Measurements from ENCODE around the gene RETREG1.

RETREG1 gene

DNA sequence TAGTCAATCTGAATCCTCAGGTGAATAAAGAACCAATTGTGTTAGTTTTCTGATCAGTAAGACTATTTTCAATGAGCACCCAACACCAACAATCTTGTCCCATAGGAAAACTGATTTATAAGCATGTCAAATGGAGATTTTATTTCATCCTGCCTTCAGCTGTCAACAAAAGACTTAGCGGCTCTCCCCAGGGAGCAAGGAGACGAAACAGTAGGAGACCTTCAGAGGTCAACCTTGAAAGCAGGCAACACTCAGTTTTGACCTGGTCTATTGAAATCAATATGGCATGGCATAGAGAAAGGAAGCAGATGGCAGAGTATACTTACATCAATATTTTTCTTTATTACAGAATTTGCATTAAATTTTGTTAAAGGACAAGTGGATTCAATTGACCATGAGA, 185.3 kb downstream of the RETREG1 start:
- no peak for DNase-seq (ENCODE audit: low read depth)
- TF ChIP-seq, protein P1, sequence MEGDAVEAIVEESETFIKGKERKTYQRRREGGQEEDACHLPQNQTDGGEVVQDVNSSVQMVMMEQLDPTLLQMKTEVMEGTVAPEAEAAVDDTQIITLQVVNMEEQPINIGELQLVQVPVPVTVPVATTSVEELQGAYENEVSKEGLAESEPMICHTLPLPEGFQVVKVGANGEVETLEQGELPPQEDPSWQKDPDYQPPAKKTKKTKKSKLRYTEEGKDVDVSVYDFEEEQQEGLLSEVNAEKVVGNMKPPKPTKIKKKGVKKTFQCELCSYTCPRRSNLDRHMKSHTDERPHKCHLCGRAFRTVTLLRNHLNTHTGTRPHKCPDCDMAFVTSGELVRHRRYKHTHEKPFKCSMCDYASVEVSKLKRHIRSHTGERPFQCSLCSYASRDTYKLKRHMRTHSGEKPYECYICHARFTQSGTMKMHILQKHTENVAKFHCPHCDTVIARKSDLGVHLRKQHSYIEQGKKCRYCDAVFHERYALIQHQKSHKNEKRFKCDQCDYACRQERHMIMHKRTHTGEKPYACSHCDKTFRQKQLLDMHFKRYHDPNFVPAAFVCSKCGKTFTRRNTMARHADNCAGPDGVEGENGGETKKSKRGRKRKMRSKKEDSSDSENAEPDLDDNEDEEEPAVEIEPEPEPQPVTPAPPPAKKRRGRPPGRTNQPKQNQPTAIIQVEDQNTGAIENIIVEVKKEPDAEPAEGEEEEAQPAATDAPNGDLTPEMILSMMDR (IDR thresholded peaks at IDR 0.05; ENCODE audit: insufficient read depth, low read depth, low read length, missing control alignments): no peak
- no peak overlapping the region for H3K4me3 ChIP-seq (ENCODE audit: low read length)

DNA sequence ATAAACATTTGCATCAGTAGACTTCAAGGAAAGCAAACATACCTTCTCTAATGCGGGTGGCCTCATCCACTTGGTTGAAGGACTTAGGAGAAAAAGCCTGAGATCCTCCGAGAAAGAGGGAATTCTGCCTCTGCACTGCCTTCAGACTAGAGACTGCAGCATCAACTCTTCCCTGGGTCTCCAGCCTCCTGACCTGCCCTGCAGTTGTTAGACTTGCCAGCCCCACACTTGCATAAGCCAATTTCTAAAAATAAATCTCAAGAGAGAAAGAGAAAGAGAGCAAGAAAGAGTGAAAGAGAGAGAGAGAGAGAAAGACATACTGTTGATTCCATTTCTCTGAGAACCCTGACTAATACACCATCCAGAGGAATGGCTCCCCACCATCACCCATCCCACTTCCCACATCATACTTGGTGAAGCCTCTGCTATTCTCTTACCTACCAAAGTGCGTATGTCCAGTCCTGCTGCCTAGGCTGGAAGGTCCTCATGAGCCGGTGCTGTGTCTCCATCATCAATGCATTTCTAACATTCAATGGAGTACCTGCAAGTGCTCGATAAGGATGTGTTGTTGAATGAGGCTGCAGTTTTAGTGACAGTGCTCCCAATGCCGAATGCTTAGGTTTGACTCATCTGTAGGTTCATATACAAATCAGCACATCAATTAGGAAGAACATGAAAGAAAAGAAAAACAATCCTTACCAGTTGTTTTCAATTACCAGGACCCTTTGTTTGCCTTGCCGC, 186.3 kb downstream of the RETREG1 start:
- TF ChIP-seq, protein P1 (IDR thresholded peaks at IDR 0.05; ENCODE audit: insufficient read depth, low read depth, low read length, missing control alignments): no peak
- no peak for DNase-seq (ENCODE audit: low read depth)
- no peak overlapping the region for H3K4me3 ChIP-seq (ENCODE audit: low read length)

DNA sequence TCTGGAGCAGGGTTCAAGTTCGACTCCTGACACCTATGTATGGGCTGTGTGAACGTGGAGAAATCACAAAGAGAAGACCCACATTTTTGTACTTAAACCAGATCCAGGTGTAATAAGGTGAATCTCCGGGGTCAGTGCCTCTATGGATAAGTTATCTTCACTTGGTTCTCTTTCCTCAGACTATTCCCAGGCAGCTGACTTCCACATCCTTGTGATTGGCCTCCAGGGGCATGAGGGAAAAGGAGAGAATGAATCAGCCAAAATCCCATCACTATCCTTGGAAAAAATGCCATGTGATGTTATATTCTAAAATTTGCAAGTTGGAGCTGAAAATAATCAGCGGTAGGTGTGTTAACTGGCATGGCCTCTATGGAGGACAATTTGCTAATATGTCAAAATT, 188.4 kb downstream of the RETREG1 start:
- no peak overlapping the region for H3K4me3 ChIP-seq (ENCODE audit: low read length)
- no peak for DNase-seq (ENCODE audit: low read depth)
- TF ChIP-seq, protein P1 (IDR thresholded peaks at IDR 0.05; ENCODE audit: insufficient read depth, low read depth, low read length, missing control alignments): no peak

DNA sequence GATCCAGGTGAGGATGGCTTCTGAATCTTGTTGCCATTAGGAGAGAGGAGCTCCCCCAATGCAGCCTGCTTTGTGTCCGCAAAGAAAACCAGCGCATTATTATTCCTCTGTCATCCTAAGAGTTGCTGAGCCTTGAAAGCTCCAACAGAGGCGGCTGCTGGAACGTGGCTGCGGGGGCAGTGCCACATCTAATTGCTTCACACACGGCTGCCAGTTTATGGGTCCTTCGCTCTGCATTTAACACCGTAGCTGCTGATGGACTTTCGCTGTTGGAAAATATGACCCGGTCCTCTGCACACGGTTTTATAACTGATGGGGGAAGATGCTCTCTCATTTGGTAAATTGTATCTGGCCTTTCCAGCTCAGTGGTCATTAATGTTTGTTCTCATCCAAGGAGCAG, 189.2 kb downstream of the RETREG1 start:
- no peak for DNase-seq (ENCODE audit: low read depth)
- no peak overlapping the region for H3K4me3 ChIP-seq (ENCODE audit: low read length)
- TF ChIP-seq, protein P1 (IDR thresholded peaks at IDR 0.05; ENCODE audit: insufficient read depth, low read depth, low read length, missing control alignments): no peak

All from epithelial cell of esophagus (primary cell).